NOMO-1 treated with DMSO at 0.1 percent for 48 hours (cell line): Measurements from ENCODE around the gene PNPLA2.

ENCODE experiments used
- DNase-seq: peaks from one replicate; lab custom pipeline; 2025; ENCODE audit not compliant: unreplicated experiment; lab: John Stamatoyannopoulos, UW

PNPLA2 gene, protein sequence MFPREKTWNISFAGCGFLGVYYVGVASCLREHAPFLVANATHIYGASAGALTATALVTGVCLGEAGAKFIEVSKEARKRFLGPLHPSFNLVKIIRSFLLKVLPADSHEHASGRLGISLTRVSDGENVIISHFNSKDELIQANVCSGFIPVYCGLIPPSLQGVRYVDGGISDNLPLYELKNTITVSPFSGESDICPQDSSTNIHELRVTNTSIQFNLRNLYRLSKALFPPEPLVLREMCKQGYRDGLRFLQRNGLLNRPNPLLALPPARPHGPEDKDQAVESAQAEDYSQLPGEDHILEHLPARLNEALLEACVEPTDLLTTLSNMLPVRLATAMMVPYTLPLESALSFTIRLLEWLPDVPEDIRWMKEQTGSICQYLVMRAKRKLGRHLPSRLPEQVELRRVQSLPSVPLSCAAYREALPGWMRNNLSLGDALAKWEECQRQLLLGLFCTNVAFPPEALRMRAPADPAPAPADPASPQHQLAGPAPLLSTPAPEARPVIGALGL

DNA sequence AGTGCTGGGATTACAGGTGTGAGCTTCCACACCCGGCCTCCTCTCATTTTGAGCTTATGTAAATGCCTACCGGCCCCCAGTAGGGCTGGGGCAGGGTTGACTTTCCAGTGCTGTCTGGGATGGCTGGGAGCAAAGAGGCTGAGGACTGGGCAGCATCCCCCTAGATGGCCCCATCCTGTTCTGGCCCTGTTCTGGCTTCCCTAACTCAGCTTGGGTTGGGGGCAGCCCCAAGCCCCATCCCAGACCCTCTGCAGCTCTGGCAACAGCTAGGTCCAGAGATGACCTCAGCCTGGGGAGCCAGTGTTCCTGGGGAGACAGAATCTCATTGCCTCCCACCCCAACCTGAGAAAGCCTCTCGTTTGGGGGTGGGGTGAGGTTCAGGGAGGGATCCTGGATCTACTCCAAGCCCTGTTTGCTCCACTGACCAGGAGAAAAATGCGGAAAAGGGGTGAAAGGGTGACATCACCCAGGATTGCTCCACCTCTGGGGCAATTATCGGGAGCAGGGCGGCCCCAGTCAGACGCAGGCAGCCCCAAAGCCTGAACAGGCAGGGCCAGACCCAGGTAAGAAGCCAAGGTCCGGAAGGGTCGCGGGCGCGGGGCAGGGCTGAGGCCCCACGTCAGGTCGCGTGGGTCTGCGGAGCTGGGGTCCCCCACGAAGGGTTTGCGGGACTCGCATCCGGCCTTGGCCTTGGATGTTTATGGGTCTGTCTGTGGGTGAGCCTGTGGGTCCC, at the start of gene PNPLA2:
Gene PNPLA2 (plus strand): TSS at position 519 of the 733 bp plus-strand sequence. CDS start 805 bp downstream, outside the sequence.
- DNase-seq, result no peak

DNA sequence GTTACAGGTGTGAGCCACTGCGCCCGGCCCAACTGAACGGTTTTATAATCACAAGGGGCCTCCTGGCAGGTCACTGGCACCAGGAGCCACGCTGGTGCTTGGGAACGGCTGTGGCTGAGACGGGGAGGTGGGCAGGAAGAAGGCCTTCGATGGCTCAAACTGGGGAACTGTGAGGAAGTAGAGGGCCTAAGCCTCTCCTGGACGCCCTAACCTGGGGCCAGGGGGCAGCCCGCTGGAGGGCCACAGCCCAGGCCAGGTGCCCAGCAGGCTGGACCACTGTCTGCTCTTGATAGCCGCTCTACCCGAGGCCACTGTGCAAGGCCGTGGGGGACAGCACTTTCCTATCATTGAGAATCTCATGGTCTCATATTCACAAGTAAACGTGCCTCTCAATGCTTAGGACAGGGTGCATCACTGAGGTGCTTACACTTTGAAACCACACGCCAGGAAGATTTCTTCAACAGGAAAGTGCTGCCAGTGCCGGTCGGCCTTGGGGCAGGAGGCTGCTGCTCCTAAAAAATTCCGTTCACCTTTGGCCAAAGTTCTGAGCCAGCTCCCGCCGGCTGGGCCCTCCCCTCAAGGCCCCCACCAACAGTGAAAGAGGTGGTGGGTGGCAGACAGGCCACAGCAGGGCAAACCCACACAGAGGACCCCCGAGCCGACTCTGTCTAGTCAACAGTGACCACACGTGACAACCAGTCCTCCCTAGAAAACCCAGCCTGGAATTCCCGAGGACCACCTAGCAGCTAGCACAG, 48.6 kb upstream of the PNPLA2 start:
- no peak for DNase-seq

DNA sequence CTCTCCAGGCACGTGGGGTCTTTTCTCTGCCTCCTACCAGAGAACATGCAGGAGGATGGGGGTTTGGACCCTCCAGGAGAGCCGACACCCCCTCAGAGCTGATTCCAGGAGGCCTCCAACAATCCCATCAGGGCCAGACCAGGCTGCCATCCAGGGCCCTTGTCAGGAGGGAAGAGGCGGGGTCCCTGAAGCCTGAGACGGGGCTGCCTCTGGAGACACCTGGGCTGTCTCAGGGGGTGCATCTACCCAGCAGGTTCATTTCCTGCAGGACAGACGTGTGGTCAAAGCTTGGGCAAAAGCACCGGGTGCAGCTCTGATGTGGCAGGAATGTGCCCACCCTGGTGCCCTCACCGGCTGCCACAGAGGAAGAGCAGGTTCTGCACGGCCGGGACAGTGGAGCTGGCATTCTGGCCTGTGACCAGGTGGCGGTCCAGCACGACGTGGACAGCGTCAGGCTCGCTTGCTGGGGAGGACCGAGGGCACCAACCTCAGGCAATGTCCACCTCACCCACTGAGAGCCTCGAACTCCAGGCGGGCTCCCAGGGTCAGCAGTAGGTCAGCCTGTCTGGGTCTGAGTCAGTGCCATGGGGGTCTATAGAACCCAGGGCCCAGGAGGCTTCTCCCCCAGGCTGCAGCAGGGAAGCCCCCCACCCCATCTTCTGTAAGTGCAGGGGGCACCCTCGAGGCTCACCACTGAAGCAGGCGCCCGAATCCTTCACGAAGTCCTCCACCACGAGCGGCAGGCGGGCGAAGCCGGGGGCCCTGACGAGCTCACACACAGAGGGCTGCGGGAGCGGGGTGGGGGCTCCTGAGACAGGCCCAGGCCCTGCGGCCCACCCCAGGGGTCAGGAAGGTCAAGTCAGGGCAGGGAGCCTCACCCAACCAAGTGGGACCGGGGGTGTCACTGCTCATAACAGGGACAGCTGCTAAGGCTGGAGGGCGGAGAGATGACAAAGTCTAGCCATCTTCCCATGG, 47.8 kb upstream of the PNPLA2 start:
- no peak for DNase-seq

GRCh38 chr11:771617-772204, 47.0 kb upstream of the PNPLA2 start:
- no peak for DNase-seq

- DNase-seq, result no peak
Measured at GRCh38 chr11:772429-773390, 46.0 kb upstream of the PNPLA2 start.

GRCh38 chr11:773425-773824, 45.3 kb upstream of the PNPLA2 start:
- DNase-seq, result no peak

GRCh38 chr11:773830-774229, 44.9 kb upstream of the PNPLA2 start:
- no peak for DNase-seq

DNA sequence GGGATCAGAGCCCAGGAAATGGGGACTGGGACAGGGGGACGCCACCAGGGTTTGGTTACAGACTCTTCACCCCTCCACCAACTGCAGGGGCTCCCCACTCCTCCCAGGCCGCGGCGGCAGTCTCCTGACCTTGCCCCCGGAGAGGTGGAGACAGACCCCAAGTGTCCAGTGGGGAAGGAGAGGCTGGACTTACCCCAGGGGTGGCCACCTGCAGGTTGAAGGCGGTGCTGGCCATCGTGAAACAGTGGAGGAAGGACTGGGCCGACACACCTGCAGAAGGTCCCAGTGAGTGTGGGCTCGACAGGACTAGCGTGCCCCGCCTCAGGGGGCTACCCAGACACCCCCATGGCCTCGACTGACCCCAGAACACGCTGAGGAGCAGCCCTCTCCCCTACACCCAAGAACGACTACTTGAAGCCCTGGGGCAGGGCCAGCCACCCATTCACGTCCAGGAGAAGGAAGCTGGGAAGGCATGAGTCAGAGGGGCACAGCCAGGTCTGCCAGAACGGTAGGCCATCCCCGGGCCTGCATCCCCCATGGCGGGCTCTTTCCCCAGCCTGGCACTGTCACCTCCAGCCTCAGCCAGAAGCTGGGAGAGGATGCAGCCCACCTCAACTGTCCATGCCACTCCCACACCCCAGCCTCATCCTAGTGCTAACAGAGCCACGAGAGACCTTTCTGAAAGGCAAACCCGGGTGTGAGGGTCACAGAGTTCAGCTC, 43.7 kb upstream of the PNPLA2 start:
- no peak for DNase-seq

DNA sequence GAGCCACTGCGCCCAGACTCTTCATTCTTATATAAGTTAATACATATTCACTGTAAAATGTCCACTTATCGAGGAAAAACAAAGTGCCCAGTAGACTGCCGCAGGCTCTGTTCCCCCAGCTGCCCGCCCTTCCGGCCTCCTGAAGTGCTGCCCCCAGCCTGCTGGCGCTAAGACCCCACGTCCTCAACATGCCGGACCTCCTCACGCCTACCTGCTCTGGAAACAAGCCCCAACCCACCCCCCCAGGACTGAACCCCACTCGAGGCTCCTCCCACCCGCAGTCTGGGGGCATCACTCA, 42.5 kb upstream of the PNPLA2 start:
- no peak for DNase-seq

GRCh38 chr11:776561-777287, 42.0 kb upstream of the PNPLA2 start:
- DNase-seq, result peak; percentile 24

DNA sequence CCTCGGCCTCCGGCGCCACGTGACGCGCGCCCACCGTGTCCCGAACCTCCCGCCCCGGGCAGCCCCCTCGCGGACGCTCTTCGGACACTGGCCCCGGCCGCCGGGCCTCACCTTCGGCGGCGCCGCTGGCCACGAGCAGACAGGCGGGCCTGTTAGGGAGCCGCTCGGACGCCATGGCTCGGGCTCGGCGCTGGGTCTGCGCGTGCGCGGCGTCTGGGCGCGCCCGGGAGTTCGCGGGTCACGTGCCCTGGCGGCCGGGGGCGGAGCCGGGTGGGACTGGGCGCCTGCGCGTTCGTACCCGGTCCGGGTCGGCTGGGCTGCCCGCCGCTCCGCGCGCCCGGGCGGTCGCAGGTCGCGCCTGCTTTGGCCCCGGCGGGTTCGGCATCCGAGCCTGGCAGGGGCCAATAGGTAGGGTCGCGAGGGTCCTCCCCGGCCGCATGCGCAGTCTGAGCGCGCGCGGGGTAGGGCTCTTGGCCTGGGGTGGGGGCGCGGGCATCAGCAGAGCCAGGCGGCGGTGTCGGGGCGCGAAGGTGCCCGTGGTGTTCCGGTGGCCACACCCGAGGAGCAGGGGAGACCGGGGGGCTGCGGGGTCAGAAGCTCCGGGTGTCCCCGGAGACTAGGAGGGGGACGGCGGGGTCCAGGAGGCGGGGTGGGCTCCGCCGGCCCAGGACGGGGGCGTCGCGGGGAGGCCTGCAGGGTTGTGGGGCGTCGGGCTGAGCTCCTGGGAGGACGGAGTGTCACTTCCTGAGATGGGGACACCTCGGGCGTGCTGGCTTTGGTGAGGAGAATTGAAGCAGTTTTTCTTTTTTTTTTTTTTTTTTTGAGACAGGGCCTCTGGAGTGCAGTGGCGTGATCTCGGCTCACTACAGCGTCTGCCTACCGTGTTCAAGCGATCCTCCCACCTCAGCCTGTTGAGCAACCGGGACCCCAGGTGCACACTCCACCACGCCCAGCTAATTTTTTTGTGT, 41.1 kb upstream of the PNPLA2 start, which contains the start of gene GATD1:
Gene GATD1 (minus strand): TSS at position 200 of the 968 bp plus-strand sequence. CDS start 25 bp downstream, at position 175.
- peak; percentile 73 for DNase-seq

DNA sequence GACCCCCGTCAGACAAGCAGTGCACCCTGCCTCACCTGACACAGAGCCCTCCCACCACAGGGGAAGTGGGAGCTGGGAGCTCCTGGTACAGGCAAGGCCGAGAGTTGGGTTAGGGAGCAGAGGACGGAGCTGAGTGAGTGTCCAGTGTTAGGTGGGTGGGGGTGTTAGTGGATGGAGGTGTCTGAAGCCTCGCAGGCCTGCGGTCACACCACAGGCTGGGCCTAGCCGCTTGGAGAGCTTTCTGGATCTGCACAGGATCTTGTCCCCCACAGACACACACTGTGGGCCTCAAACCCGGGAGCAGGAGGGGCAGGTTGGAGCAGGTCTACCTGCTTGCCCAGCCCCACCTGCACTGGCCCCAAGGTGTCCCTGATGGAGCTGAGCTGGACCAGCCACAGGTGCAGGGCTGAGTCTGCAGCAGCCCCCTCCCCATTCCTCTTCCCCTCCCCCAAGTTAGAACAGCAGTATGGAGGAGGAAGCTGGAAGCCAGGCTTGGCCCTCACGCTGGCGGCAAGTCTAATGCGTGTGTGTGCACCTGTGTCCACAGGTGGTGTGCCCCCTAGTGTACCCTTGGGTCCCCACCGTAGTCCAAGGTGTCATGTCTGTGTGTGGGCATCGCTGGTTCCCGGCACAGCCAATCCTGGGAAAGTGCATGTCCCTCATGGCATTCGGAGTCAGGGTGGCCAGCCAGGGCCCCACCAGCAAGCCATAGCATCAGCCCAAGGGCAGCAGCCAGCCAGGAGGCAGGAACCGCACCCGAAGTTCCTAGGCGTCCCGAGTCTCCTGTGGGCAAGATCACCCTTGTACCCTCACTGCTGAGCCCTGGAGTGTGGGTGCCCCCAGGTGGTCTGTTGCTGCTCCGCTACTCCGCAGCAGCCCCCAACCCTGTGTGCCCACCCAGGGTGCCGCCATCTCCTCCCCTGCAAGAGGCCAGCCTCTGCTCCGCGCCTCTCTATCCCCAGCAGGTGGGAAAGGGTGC, 39.4 kb upstream of the PNPLA2 start:
- DNase-seq, result no peak

DNA sequence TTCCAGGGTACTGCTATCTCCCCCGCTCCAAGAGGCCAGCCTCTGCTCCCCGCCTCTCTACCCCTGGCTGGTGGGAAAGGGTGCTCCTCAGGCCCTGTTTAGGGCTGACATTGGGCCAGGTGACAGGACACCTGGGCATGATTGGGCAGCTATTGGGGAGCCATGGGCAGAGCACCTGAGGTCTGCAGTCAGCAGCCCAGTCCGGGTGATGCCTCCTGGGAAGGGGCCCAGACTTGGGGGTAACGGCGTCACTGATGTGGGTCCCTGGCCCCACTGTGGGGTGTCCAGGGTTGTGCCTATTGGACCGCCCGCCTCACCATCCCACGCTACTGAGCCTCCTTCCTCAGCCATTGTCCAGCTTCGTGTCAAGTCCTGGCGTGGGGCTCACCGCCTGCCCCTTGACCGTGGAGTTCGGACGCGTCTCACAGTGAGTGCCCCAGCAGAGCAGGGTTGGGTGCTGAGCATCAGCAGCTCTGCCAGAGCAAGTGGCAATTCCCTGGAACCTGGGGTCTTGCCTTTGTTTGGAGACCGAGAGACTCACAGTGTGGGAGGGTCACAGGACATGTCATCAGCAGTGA, 38.7 kb upstream of the PNPLA2 start:
- DNase-seq, result no peak

GRCh38 chr11:782264-783174, 36.2 kb upstream of the PNPLA2 start:
- no peak for DNase-seq
